Measurements from ENCODE around the gene OR2AE1. TPM values are rescaled to one million over a fixed set of nuclear protein-coding genes. Genes with fewer than 3 reads are reported as not detected.

OR2AE1 gene
- polyA plus RNA-seq, 3 donors: not detected

DNA sequence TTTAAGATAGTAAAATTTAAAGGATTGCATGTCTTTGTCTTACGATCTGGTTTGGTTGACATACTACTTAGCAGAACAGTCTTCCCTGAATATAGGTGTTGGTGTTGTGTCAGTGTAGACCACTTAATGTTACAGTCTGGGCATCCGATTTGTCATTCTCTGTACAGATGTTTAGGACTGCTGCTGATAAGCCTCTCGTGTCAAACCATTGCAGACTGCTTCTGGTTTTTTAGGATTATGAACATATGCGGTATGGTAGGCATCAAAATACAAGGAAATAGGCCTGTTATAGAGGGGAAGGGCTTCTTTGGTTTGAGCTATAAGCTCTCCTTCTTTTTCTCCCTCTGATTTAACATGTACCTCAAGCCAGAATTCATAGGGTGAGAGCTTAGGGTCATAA lies 41.6 kb downstream of the OR2AE1 start:
- H3K4me3 Mint-ChIP-seq: no peak overlapping the region
- TF ChIP-seq, protein P1, sequence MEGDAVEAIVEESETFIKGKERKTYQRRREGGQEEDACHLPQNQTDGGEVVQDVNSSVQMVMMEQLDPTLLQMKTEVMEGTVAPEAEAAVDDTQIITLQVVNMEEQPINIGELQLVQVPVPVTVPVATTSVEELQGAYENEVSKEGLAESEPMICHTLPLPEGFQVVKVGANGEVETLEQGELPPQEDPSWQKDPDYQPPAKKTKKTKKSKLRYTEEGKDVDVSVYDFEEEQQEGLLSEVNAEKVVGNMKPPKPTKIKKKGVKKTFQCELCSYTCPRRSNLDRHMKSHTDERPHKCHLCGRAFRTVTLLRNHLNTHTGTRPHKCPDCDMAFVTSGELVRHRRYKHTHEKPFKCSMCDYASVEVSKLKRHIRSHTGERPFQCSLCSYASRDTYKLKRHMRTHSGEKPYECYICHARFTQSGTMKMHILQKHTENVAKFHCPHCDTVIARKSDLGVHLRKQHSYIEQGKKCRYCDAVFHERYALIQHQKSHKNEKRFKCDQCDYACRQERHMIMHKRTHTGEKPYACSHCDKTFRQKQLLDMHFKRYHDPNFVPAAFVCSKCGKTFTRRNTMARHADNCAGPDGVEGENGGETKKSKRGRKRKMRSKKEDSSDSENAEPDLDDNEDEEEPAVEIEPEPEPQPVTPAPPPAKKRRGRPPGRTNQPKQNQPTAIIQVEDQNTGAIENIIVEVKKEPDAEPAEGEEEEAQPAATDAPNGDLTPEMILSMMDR (IDR thresholded peaks at IDR 0.05): no peak
- intact Hi-C loops (cut with micrococcal nuclease): no loop called here
- H3K9me3 ChIP-seq (replicated peaks in 1 of 2; ENCODE audit: control insufficient read depth in 1 of 2, insufficient read depth in 1 of 2, low read length in 2 of 2): no peaks in the 10 kb centered on the region
- H3K4me1 ChIP-seq (ENCODE audit: control insufficient read depth in 1 of 2, insufficient read depth in 2 of 2, low read length in 2 of 2): peaks cover 6% of the 10 kb centered on the region in 2 donors
- H3K4me3 ChIP-seq (replicated peaks in 1 of 3; ENCODE audit: low read depth in 2 of 3, low read length in 3 of 3): no peak overlapping the region
- H4K20me1 ChIP-seq (ENCODE audit: insufficient read depth, low read length): no peaks in the 10 kb centered on the region
- no peak overlapping the region for H3K9ac ChIP-seq (ENCODE audit: insufficient read depth, low read length, poor library complexity, severe bottlenecking)
- H3K27me3 Mint-ChIP-seq (ENCODE audit: low read depth in 3 of 3): no peaks in the 10 kb centered on the region
- H3K36me3 ChIP-seq (replicated peaks in 1 of 2; ENCODE audit: control insufficient read depth in 1 of 2, insufficient read depth in 2 of 2, low read length in 2 of 2): no peaks in the 10 kb centered on the region
- no peak overlapping the region for H3K27ac ChIP-seq (ENCODE audit: low read depth in 1 of 2, low read length in 2 of 2)
- H3K4me1 Mint-ChIP-seq: peaks cover 17% of the 10 kb centered on the region
- 92% methylated on average over 2 of the region's 4 CpGs for WGBS (ENCODE audit: insufficient coverage)
- no peak overlapping the region for H3K4me2 ChIP-seq (replicated peaks; ENCODE audit: extremely low read depth, low read length, poor library complexity, severe bottlenecking)
- DNase-seq: no peak
- no peaks in the 10 kb centered on the region for H3K36me3 Mint-ChIP-seq
- no peaks in the 10 kb centered on the region for H3K79me2 ChIP-seq (ENCODE audit: insufficient read depth, low read length)
- no peaks in the 10 kb centered on the region for H3K9me3 Mint-ChIP-seq
- H3K27me3 ChIP-seq (ENCODE audit: control insufficient read depth in 2 of 2, insufficient read depth in 2 of 2, low read length in 2 of 2): no peaks in the 10 kb centered on the region
- no peak overlapping the region for H2AFZ ChIP-seq (ENCODE audit: insufficient read depth, low read depth, low read length, poor library complexity, severe bottlenecking)
- no peak overlapping the region for H3K27ac Mint-ChIP-seq

DNA sequence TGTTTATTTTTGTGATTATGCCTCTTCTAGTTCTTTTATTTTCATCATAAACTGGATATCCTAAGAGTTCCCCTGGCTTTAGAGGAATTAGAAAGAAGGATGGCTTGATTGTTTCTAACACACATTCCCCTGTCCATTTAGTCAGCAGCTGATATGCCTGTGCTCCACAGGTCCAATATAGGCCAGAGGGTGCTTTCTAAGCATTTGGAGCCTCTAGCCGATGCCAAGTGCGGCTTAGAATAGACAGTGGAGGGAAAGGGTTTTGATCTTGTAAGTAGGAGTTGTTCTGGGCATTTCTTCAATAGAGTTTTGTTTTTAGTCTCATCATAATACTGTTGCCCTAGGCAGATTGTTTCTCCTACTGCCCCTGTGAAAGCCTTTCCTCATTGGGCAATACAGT lies 42.5 kb downstream of the OR2AE1 start:
- no peak overlapping the region for H3K9ac ChIP-seq (ENCODE audit: insufficient read depth, low read length, poor library complexity, severe bottlenecking)
- H4K20me1 ChIP-seq (ENCODE audit: insufficient read depth, low read length): no peaks in the 10 kb centered on the region
- H3K4me1 Mint-ChIP-seq: peaks cover 17% of the 10 kb centered on the region
- no peaks in the 10 kb centered on the region for H3K36me3 Mint-ChIP-seq
- H3K36me3 ChIP-seq (replicated peaks in 1 of 2; ENCODE audit: control insufficient read depth in 1 of 2, insufficient read depth in 2 of 2, low read length in 2 of 2): no peaks in the 10 kb centered on the region
- peaks cover 0 to 4% (median 0%) of the 10 kb centered on the region in 3 donors for H3K27me3 Mint-ChIP-seq (ENCODE audit: low read depth in 3 of 3)
- H3K4me1 ChIP-seq (ENCODE audit: control insufficient read depth in 1 of 2, insufficient read depth in 2 of 2, low read length in 2 of 2): peaks cover 6% of the 10 kb centered on the region in 2 donors
- intact Hi-C loops (cut with micrococcal nuclease): no loop called here
- H3K9me3 Mint-ChIP-seq: no peaks in the 10 kb centered on the region
- H3K4me2 ChIP-seq (replicated peaks; ENCODE audit: extremely low read depth, low read length, poor library complexity, severe bottlenecking): no peak overlapping the region
- H3K27ac ChIP-seq (ENCODE audit: low read depth in 1 of 2, low read length in 2 of 2): no peak overlapping the region
- DNase-seq: no peak
- 100% methylated on average over 1 of the region's 2 CpGs for WGBS (ENCODE audit: insufficient coverage)
- no peak overlapping the region for H3K27ac Mint-ChIP-seq
- no peaks in the 10 kb centered on the region for H3K79me2 ChIP-seq (ENCODE audit: insufficient read depth, low read length)
- no peak overlapping the region for H3K4me3 ChIP-seq (replicated peaks in 1 of 3; ENCODE audit: low read depth in 2 of 3, low read length in 3 of 3)
- H3K9me3 ChIP-seq (replicated peaks in 1 of 2; ENCODE audit: control insufficient read depth in 1 of 2, insufficient read depth in 1 of 2, low read length in 2 of 2): no peaks in the 10 kb centered on the region
- no peak overlapping the region for H3K4me3 Mint-ChIP-seq
- no peak overlapping the region for H2AFZ ChIP-seq (ENCODE audit: insufficient read depth, low read depth, low read length, poor library complexity, severe bottlenecking)
- H3K27me3 ChIP-seq (ENCODE audit: control insufficient read depth in 2 of 2, insufficient read depth in 2 of 2, low read length in 2 of 2): peaks cover 0 to under 1% of the 10 kb centered on the region in 2 donors
- TF ChIP-seq, protein P1 (IDR thresholded peaks at IDR 0.05): no peak

Measured in CD14-positive monocyte (primary cell).